Activated CD4-positive, alpha-beta T cell treated with anti-CD3 and anti-CD28 coated beads for 36 hours (primary cell): ENCODE measurements around the gene STAM. TPM values are rescaled to one million over a fixed set of nuclear protein-coding genes. Genes with fewer than 3 reads are reported as not detected.
A peak's percentile ranks its signal among the peaks of the same experiment; 100 is the strongest.
"Not testable (repeated sequence)": the region's sequence is repeated elsewhere in the genome, so short reads cannot be mapped to it uniquely, and the experiment has no call there.

Source experiments
- ATAC-seq: fragments of 200-7000 bp; cut with Tn5 transposase; one replicate; pipeline ENCODE4 v1.10.0; 2021; ENCODE audit warnings: mild to moderate bottlenecking, moderate library complexity
- CTCF ChIA-PET: fragments of 350-600 bp; sonication (Branson Sonifier 250); formaldehyde crosslinking; loops from one replicate; lab custom pipeline; 2021; ENCODE audit warnings: antibody characterized with exemption; lab: Charles Lee
- POLR2A ChIA-PET: fragments of 350-600 bp; sonication (Branson Sonifier 250); formaldehyde crosslinking; loops from one replicate; lab custom pipeline; 2021; ENCODE audit warnings: antibody characterized with exemption, inconsistent platforms; lab: Charles Lee
- DNase-seq: peaks from one replicate; pipeline ENCODE4 v3.0.0-alpha.2; 2020
- H3K27ac Mint-ChIP-seq: one replicate; pipeline ENCODE4 v1.8.0; 2021; ENCODE audit warnings: mixed read lengths
- H3K27me3 Mint-ChIP-seq: one replicate; pipeline ENCODE4 v1.8.0; 2021; ENCODE audit warnings: mixed read lengths
- H3K36me3 Mint-ChIP-seq: one replicate; pipeline ENCODE4 v1.8.0; 2021; ENCODE audit warnings: low read depth, mixed read lengths
- H3K4me1 Mint-ChIP-seq: one replicate; pipeline ENCODE4 v1.8.0; 2021; ENCODE audit warnings: mixed read lengths
- H3K4me3 Mint-ChIP-seq: one replicate; pipeline ENCODE4 v1.8.0; 2021; ENCODE audit warnings: mild to moderate bottlenecking, moderate library complexity, mixed read lengths
- H3K9me3 Mint-ChIP-seq: one replicate; pipeline ENCODE4 v1.8.0; 2021; ENCODE audit warnings: low read depth, mixed read lengths
- intact Hi-C, 2 experiments: fragments of 100-400 bp; cut with DNase I in 1 of 2; cut with micrococcal nuclease in 1 of 2; formaldehyde crosslinking; loops; one replicate each; pipeline versions ENCODE4 v1.14.2 to v1.15.1; 2022 to 2024; cut with DNase I, micrococcal nuclease
- total RNA-seq, 2 experiments: library from RNA; stranded (reverse); gene quantifications; one replicate each; pipeline ENCODE4 v1.2.3, GENCODE V29; 2021

Gene STAM
- total RNA-seq, 2 experiments from 2014 or later, result 17.9 to 23.8 TPM

GRCh38 chr10:17617031-17617911, 26.7 kb upstream of the STAM start, which contains the start of gene HACD1:
Gene HACD1, minus strand, starts transcription at chr10:17617374. Its CDS starts 35 bp downstream, at chr10:17617339.
- H3K27ac Mint-ChIP-seq, result peak within 1 kb of the TSS; percentile 55
- ATAC-seq, result peak; percentile 75
- ChIA-PET POLR2A (interaction anchor here (0.6 to 0.7 kb wide), 2 partner anchors 16 to 26 kb away, joined by 8 to 10 read pairs; partner anchors contain the start of gene STAM), CTCF (interaction anchor here (0.8 to 1.3 kb wide), 5 partner anchors 9 to 127 kb away, joined by 3 to 5 read pairs (median 3); partner anchors contain the start of gene STAM)
- H3K4me3 Mint-ChIP-seq, result peak within 1 kb of the TSS; percentile 78
- peaks cover 13% of the 10 kb centered on the region for H3K27me3 Mint-ChIP-seq
- peak; percentile 74 for DNase-seq
- no peaks in the 10 kb centered on the region for H3K36me3 Mint-ChIP-seq
- H3K9me3 Mint-ChIP-seq, result no peaks in the 10 kb centered on the region
- intact Hi-C loops, result loop anchor here (1.0 to 10.0 kb wide), 3 partner anchors 27 to 792 kb away; partner anchors contain the start of gene STAM (in 2 of the 2)
- H3K4me1 Mint-ChIP-seq, result peaks cover 5% of the 10 kb centered on the region

GRCh38 chr10:17622061-17622460, 21.9 kb upstream of the STAM start:
- Mint-ChIP-seq H3K36me3 (no peaks in the 10 kb centered on the region), H3K27ac (no peak overlapping the region), H3K4me1 (peaks cover 5% of the 10 kb centered on the region), H3K9me3 (no peaks in the 10 kb centered on the region), H3K27me3 (peaks cover 24% of the 10 kb centered on the region), H3K4me3 (no peak overlapping the region)
- DNase-seq (no peak), ATAC-seq (no peak)
- intact Hi-C loops, result no loop called here
- ChIA-PET CTCF (interaction anchor here (0.6 to 1.1 kb wide), 4 partner anchors 11 to 296 kb away, joined by 3 to 6 read pairs (median 4); partner anchors contain the start of gene STAM), POLR2A (no interaction called here)

- H3K9me3 Mint-ChIP-seq, result no peaks in the 10 kb centered on the region
- intact Hi-C loops, result no loop called here
These were observed 19.0 kb upstream of the STAM start for GRCh38 chr10:17624996-17625395.

GRCh38 chr10:17626656-17627055, 17.3 kb upstream of the STAM start:
- CTCF ChIA-PET, result interaction anchor here (0.6 kb wide), 2 partner anchors 87 to 948 kb away, joined by 3 read pairs; no protein-coding TSS in a partner anchor
- POLR2A ChIA-PET, result interaction anchor here (0.7 kb wide), 1 partner anchor 1468 kb away, joined by 5 read pairs; no protein-coding TSS in a partner anchor
- Mint-ChIP-seq H3K36me3 (no peaks in the 10 kb centered on the region), H3K9me3 (no peaks in the 10 kb centered on the region), H3K4me3 (no peak overlapping the region), H3K27ac (no peak overlapping the region), H3K27me3 (peaks cover 13% of the 10 kb centered on the region), H3K4me1 (no peaks in the 10 kb centered on the region)
- intact Hi-C loops, result no loop called here
- no peak for ATAC-seq
- no peak for DNase-seq

More at GRCh38 chr10:17624996-17625395, 19.0 kb upstream of the STAM start:
- Mint-ChIP-seq H3K4me3 (no peak overlapping the region), H3K27ac (no peak overlapping the region), H3K4me1 (no peaks in the 10 kb centered on the region), H3K27me3 (peaks cover 13% of the 10 kb centered on the region), H3K36me3 (no peaks in the 10 kb centered on the region)
- no peak for DNase-seq
- POLR2A ChIA-PET, result no interaction called here
- CTCF ChIA-PET, result no interaction called here
- ATAC-seq, result no peak

- H3K36me3 Mint-ChIP-seq, DNase-seq, ATAC-seq, H3K4me1 Mint-ChIP-seq, CTCF ChIA-PET, intact Hi-C loops, H3K27me3 Mint-ChIP-seq, H3K9me3 Mint-ChIP-seq, H3K4me3 Mint-ChIP-seq, H3K27ac Mint-ChIP-seq: not testable (repeated sequence)
- POLR2A ChIA-PET, result interaction anchor here (0.8 kb wide), 1 partner anchor 15 kb away, joined by 8 read pairs; no protein-coding TSS in a partner anchor
These were observed 11.4 kb upstream of the STAM start for GRCh38 chr10:17632590-17632989.

GRCh38 chr10:17633353-17633752, 10.6 kb upstream of the STAM start:
- Mint-ChIP-seq H3K36me3 (no peaks in the 10 kb centered on the region), H3K4me1 (no peaks in the 10 kb centered on the region), H3K27ac (no peak overlapping the region), H3K4me3 (no peak overlapping the region), H3K27me3 (no peaks in the 10 kb centered on the region), H3K9me3 (no peaks in the 10 kb centered on the region)
- CTCF ChIA-PET, result no interaction called here
- intact Hi-C loops, result no loop called here
- DNase-seq, result no peak
- POLR2A ChIA-PET, result interaction anchor here (0.8 kb wide), 1 partner anchor 16 kb away, joined by 8 read pairs; no protein-coding TSS in a partner anchor
- no peak for ATAC-seq

- ChIA-PET POLR2A (no interaction called here), CTCF (no interaction called here)
- Mint-ChIP-seq H3K4me1 (peaks cover 12% of the 10 kb centered on the region), H3K4me3 (no peak overlapping the region), H3K36me3 (peaks cover 3% of the 10 kb centered on the region), H3K27me3 (no peaks in the 10 kb centered on the region), H3K9me3 (no peaks in the 10 kb centered on the region), H3K27ac (no peak overlapping the region)
- ATAC-seq (no peak), DNase-seq (no peak)
- intact Hi-C loops, result no loop called here
These were observed 6.1 kb upstream of the STAM start for GRCh38 chr10:17637869-17638268.

GRCh38 chr10:17640331-17640816, 3.6 kb upstream of the STAM start:
- intact Hi-C loops, result loop anchor here (5.0 to 10.0 kb wide), 5 partner anchors 436 to 1206 kb away; partner anchors contain the start of genes ARL5B (in 1 of the 2), PTER (in 1 of the 2) and TRDMT1 (in 1 of the 2)
- no peaks in the 10 kb centered on the region for H3K27me3 Mint-ChIP-seq
- peaks cover 18% of the 10 kb centered on the region for H3K4me1 Mint-ChIP-seq
- no peak overlapping the region for H3K27ac Mint-ChIP-seq
- no peaks in the 10 kb centered on the region for H3K9me3 Mint-ChIP-seq
- POLR2A ChIA-PET, result no interaction called here
- H3K36me3 Mint-ChIP-seq, result peaks cover 3% of the 10 kb centered on the region
- ATAC-seq (no peak), DNase-seq (no peak)
- CTCF ChIA-PET, result no interaction called here
- no peak overlapping the region for H3K4me3 Mint-ChIP-seq

GRCh38 chr10:17643339-17643754, 604 bp upstream of the STAM start:
- ChIA-PET POLR2A (interaction anchor here (0.8 to 1.5 kb wide), 6 partner anchors 9 to 442 kb away, joined by 4 to 10 read pairs (median 5); partner anchors contain the start of gene TRDMT1), CTCF (interaction anchor here (0.5 to 2.2 kb wide), 6 partner anchors 22 to 416 kb away, joined by 3 to 8 read pairs (median 4); partner anchors contain the start of gene HACD1)
- Mint-ChIP-seq H3K9me3 (peaks cover 5% of the 10 kb centered on the region), H3K27ac (peak overlapping the region; percentile 99), H3K36me3 (peaks cover 16% of the 10 kb centered on the region), H3K4me3 (peak overlapping the region; percentile 92), H3K4me1 (peaks cover 44% of the 10 kb centered on the region), H3K27me3 (no peaks in the 10 kb centered on the region)
- intact Hi-C loops, result loop anchor here (2.0 to 10.0 kb wide), 7 partner anchors 439 to 1783 kb away; partner anchors contain the start of genes ARL5B (in 1 of the 2), MINDY3 (in 1 of the 2), PTER (in 1 of the 2) and RSU1 (in 1 of the 2)
- DNase-seq (peak; percentile 48), ATAC-seq (peak; percentile 14)

GRCh38 chr10:17644485-17644943, 563 bp downstream of the STAM start:
- POLR2A ChIA-PET, result interaction anchor here (0.6 to 1.5 kb wide), 8 partner anchors 10 to 827 kb away, joined by 3 to 6 read pairs (median 4); partner anchors contain the start of genes RSU1 and TRDMT1
- CTCF ChIA-PET, result interaction anchor here (0.9 to 2.2 kb wide), 5 partner anchors 10 to 354 kb away, joined by 3 to 8 read pairs (median 3); partner anchors contain the start of gene HACD1
- Mint-ChIP-seq H3K4me3 (peak overlapping the region; percentile 92), H3K9me3 (peaks cover 6% of the 10 kb centered on the region), H3K4me1 (peaks cover 54% of the 10 kb centered on the region), H3K27me3 (no peaks in the 10 kb centered on the region), H3K27ac (peak overlapping the region; percentile 99), H3K36me3 (peaks cover 23% of the 10 kb centered on the region)
- ATAC-seq (peak; percentile 16), DNase-seq (peak; percentile 28)
- intact Hi-C loops, result loop anchor here (1.0 to 10.0 kb wide), 9 partner anchors 8 to 1210 kb away; partner anchors contain the start of genes HACD1 (in 2 of the 2), ARL5B (in 1 of the 2), PTER (in 1 of the 2) and TRDMT1 (in 1 of the 2)
